Measurements from ENCODE around the gene TCOF1.

DNA sequence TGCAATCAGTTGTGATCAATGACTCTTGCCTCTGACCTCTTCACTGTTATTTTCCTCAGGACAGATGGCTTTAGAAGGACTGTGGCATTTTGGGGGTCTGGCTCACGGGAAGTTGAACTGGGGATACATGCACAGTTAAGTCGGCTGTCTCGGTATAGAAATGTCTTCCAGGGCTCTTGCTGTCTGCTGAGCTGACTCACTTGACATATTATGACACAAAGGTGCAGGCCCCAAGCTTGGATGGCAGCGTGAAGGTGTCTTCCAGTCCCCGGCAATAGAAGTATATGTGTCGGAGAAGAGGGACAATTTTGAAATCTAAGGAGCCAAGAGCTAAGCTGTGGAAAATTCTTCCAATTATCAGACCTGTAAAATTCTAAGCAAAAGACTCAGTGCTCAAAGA, 45.0 kb upstream of the TCOF1 start:
- TF ChIP-seq, protein P1, sequence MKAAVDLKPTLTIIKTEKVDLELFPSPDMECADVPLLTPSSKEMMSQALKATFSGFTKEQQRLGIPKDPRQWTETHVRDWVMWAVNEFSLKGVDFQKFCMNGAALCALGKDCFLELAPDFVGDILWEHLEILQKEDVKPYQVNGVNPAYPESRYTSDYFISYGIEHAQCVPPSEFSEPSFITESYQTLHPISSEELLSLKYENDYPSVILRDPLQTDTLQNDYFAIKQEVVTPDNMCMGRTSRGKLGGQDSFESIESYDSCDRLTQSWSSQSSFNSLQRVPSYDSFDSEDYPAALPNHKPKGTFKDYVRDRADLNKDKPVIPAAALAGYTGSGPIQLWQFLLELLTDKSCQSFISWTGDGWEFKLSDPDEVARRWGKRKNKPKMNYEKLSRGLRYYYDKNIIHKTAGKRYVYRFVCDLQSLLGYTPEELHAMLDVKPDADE (IDR thresholded peaks at IDR 0.05), result no peak
- TF ChIP-seq POLR2AphosphoS5 (IDR thresholded peaks at IDR 0.05; ENCODE audit: low read depth) (no peak), EZH2 (IDR thresholded peaks at IDR 0.05; ENCODE audit: low read depth, unreplicated experiment) (no peak), JUNB (IDR thresholded peaks at IDR 0.05; ENCODE audit: unreplicated experiment) (no peak), EZH2phosphoT487 (IDR thresholded peaks at IDR 0.05; ENCODE audit: unreplicated experiment) (no peak)

Data from GM23338 (cell line).